ENCODE results near the gene KLK8.

DNA sequence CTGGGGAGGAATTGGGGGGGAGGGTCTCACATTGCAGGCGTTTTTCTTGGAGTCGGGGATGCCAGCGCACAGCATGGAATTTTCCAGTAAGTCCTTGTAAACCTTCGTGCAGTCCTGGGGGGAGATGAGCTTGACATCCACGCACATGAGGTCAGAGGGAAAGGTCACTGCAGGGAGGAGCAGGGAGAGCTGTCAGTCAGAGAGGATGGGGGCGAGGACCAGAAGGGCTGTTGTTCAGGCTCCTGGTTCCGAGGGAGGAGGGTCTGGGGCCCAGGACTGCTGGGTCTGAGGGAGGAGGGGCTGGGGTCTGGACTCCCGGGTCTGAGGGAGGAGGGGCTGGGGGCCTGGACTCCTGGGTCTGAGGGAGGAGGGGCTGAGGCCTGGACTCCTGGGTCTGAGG, 21.6 kb downstream of the KLK8 start:
- TF ChIP-seq EP300 (IDR thresholded peaks at IDR 0.05) (no peak), POLR2A (IDR thresholded peaks at IDR 0.05; ENCODE audit: low read length) (no peak)
